K562 (cell line): Measurements from ENCODE around the gene TMEM89. TPM values are rescaled to one million over a fixed set of nuclear protein-coding genes. Genes with fewer than 3 reads are reported as not detected.

Experiments
- CEBPG ChIP-seq, 3 experiments: fragments of 200-800 bp in 1 of 3; sonication (Bioruptor generic) in 1 of 3; sonication (generic) in 1 of 3; formaldehyde crosslinking in 1 of 3; IDR thresholded peaks in 2 of 3; conservative IDR thresholded peaks in 1 of 3; 2 replicates each; pipeline versions ENCODE4 v1.6.1 to v1.8.0; 2016 to 2022; ENCODE audit warnings: missing compliant biosample characterization in 2 of 3, missing genetic modification characterization in 2 of 3, mild to moderate bottlenecking in 1 of 3, missing genetic modification reagents in 1 of 3
- RBFOX2 ChIP-seq: fragments of 200-400 bp; formaldehyde crosslinking; IDR thresholded peaks from 2 replicates; pipeline ENCODE4 v1.6.1; 2017; ENCODE audit warnings: low read depth, mild to moderate bottlenecking, low read length, moderate library complexity
- RFX1 ChIP-seq: fragments of 450-650 bp; IDR thresholded peaks from 2 replicates; pipeline ENCODE4 v1.6.1; 2016; ENCODE audit warnings: mild to moderate bottlenecking, moderate library complexity
- ZKSCAN3 ChIP-seq: fragments of 250-450 bp; sonication (Bioruptor Pico); IDR thresholded peaks from 2 replicates; pipeline ENCODE4 v1.4.0; 2020
- polyA plus RNA-seq, 8 experiments: library from polyadenylated mRNA; depleted of rRNA in 4 of 8; stranded (reverse) in 5 of 8; unstranded in 3 of 8; fragments of >200 nt; fragmentation: Nextera tagmentation in 2 of 8; fragmentation: Illumina TruSeq in 1 of 8; extraction: Ambion mirVana in 2 of 8; extraction: Trizol in 1 of 8; gene quantifications; 2 replicates each; pipeline versions ENCODE4 v1.2.1 to v1.2.3, GENCODE V29; 2011 to 2014; ENCODE audit warnings: inconsistent platforms in 1 of 8, missing spikeins in 1 of 8
- total RNA-seq, 7 experiments: library from RNA; depleted of rRNA in 6 of 7; stranded (reverse); fragments of >200 nt in 6 of 7; fragmentation: Illumina TruSeq in 2 of 7; extraction: Trizol in 2 of 7; gene quantifications; 2 replicates each; pipeline versions ENCODE4 v1.2.1 to v1.2.3, GENCODE V29; 2011 to 2021; ENCODE audit warnings: low replicate concordance in 1 of 7
- TF ChIP-seq, protein P1 (sequence below): fragments of 450-650 bp; IDR thresholded peaks from 2 replicates; pipeline ENCODE4 v1.6.1; 2016; ENCODE audit warnings: low read depth

Gene TMEM89
- total and polyA plus RNA-seq, 9 of the 15 experiments (the other 6 are each of a cell fraction or from before 2014, with no cell fraction given), result not detected

DNA sequence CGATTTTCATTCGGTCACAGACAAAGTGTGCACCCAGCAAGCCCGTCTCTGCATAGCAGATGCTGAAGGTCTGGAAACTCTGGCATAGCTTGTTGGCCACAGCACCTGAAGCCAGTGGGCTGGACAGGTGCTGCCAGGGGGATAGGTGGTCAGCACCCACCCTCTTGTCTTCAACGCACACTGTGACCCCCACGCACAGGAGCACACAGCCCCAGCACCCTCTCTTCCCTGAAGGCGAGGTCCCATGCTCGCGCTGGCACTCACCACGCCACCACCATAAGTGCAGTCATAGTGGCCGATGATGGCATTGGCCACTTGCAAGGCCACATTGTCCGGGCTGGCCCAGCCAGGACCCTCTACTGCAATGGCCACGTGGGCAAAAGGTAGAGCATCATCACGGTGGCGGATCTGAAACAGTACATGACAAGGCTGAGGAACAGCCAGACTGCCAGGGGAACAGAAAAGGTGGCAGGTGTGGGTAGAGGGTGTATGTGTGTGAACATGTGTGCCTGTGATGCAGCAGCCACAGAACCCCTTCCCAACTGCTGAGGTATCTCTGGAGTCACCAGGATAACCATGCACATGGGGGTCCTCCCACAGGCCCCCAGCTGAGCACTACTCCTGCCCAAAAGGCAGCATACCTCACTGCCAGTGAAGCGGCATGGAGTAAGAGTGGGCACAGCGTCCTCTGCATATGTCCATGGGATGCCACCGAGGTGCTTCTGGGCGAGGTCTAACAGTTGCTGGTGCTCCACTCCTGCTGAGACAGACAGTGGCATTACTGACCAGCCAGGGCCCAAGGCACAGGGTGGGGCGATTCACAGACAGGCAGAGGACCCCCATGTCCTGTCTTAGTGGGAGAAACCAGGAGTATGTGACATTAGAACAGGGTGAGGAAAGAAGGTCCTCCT, 20.6 kb downstream of the TMEM89 start (continued):
- TF ChIP-seq, protein P1, sequence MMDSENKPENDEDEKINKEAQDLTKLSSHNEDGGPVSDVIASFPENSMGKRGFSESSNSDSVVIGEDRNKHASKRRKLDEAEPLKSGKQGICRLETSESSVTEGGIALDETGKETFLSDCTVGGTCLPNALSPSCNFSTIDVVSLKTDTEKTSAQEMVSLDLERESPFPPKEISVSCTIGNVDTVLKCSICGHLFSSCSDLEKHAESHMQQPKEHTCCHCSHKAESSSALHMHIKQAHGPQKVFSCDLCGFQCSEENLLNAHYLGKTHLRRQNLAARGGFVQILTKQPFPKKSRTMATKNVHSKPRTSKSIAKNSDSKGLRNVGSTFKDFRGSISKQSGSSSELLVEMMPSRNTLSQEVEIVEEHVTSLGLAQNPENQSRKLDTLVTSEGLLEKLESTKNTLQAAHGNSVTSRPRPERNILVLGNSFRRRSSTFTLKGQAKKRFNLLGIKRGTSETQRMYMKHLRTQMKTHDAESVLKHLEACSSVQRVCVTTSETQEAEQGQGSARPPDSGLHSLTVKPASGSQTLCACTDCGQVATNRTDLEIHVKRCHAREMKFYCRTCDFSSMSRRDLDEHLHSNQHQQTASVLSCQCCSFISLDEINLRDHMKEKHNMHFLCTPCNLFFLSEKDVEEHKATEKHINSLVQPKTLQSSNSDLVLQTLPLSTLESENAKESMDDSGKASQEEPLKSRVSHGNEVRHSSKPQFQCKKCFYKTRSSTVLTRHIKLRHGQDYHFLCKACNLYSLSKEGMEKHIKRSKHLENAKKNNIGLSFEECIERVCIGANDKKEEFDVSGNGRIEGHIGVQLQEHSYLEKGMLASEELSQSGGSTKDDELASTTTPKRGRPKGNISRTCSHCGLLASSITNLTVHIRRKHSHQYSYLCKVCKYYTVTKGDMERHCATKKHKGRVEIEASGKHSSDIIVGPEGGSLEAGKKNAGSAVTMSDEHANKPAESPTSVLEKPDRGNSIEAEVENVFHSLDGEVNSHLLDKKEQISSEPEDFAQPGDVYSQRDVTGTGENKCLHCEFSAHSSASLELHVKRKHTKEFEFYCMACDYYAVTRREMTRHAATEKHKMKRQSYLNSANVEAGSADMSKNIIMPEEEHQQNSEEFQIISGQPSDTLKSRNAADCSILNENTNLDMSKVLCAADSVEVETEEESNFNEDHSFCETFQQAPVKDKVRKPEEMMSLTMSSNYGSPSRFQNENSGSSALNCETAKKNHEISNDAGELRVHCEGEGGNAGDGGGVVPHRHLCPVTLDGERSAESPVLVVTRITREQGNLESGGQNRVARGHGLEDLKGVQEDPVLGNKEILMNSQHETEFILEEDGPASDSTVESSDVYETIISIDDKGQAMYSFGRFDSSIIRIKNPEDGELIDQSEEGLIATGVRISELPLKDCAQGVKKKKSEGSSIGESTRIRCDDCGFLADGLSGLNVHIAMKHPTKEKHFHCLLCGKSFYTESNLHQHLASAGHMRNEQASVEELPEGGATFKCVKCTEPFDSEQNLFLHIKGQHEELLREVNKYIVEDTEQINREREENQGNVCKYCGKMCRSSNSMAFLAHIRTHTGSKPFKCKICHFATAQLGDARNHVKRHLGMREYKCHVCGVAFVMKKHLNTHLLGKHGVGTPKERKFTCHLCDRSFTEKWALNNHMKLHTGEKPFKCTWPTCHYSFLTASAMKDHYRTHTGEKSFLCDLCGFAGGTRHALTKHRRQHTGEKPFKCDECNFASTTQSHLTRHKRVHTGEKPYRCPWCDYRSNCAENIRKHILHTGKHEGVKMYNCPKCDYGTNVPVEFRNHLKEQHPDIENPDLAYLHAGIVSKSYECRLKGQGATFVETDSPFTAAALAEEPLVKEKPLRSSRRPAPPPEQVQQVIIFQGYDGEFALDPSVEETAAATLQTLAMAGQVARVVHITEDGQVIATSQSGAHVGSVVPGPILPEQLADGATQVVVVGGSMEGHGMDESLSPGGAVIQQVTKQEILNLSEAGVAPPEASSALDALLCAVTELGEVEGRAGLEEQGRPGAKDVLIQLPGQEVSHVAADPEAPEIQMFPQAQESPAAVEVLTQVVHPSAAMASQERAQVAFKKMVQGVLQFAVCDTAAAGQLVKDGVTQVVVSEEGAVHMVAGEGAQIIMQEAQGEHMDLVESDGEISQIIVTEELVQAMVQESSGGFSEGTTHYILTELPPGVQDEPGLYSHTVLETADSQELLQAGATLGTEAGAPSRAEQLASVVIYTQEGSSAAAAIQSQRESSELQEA, result no peak
- no peak for TF ChIP-seq ZKSCAN3 (CRISPR knock-in tag)
- peak; percentile 48; the same call in 1 of the 2 replicates for TF ChIP-seq RBFOX2
- TF ChIP-seq RFX1, result no peak
- TF ChIP-seq CEBPG (CRISPR knock-in tag; IDR thresholded peaks at IDR 0.05), result no peak
- no peak for TF ChIP-seq CEBPG (tag; conservative IDR thresholded peaks at IDR 0.05 in 1 of 2, IDR thresholded peaks at IDR 0.05 in 1 of 2)
